SH-SY5Y (cell line): ENCODE results near the gene LHX3.

ENCODE experiments used
- GATA2 ChIP-seq: IDR thresholded peaks from 2 replicates; pipeline ENCODE4 v1.6.1; 2011; ENCODE audit warnings: mild to moderate bottlenecking, low read depth, low read length
- GATA3 ChIP-seq: IDR thresholded peaks from 2 replicates; pipeline ENCODE4 v1.6.1; 2011; ENCODE audit warnings: low read depth, mild to moderate bottlenecking, low read length, moderate library complexity

DNA sequence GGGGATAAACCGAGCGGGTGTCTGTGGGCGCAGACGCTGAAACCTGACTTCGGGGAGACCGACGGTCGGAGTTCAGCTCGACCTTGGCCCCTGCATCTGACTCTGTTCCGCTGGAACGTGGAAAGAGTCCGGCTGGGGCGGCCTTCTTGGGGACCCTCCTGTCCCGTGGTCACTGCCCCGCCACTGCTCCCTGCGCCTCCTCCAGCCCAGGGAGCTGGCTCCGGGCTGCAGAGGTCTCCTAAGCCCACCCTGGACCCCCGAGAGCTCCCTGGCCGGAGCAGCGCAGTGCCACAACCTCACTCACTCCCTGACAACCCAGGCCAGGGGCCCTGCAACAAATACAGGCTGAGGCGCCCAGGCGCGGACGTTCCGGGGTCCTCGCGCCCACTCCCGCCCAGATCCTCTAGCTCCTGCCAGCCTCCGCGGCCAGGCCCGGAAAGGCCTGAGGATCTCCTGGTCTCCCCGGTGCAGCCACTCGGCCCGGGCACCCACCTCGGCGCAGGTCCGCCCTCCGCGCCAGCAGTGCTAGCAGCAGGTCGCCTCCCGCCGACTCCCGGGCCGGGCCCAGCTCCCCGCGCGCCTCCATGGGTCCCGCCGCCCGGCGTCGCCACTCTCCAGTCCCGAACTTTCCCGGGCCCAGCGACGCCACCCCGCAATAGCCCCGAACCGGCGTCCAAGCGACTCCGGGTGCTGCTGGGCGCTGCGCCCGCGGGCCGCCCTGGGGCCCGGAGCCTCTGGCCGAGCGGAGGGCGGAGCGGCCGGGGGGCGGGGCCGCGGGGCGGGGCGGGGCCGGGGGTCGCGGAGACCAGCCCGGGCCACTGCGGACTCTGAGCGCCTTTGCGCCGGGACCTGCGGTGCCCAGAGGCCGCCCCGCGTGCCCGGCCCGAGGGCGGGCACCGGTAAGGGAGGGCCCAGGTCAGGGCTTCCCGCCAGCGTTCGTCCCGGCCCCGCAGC lies 2.2 kb downstream of the LHX3 start:
- TF ChIP-seq GATA3 (no peak), GATA2 (no peak)
